ENCODE results near the gene ZEB2.

GRCh38 chr2:144476682-144477081 is 43.2 kb downstream of the ZEB2 start:
- TF ChIP-seq FOXK2 (IDR thresholded peaks at IDR 0.05) (no peak), TARDBP (IDR thresholded peaks at IDR 0.05) (no peak), BHLHE40 (IDR thresholded peaks at IDR 0.05; ENCODE audit: borderline replicate concordance) (no peak), ELF4 (IDR thresholded peaks at IDR 0.05) (no peak), CTBP1 (IDR thresholded peaks at IDR 0.05; ENCODE audit: borderline replicate concordance) (no peak), NFRKB (IDR thresholded peaks at IDR 0.05) (no peak), PKNOX1 (IDR thresholded peaks at IDR 0.05) (no peak)

Data from HEK293T (cell line).